PC-9 (cell line): Measurements from ENCODE around the gene TCF4. TPM values are rescaled to one million over a fixed set of nuclear protein-coding genes. Genes with fewer than 3 reads are reported as not detected.

Experiments used
- BruUV-seq: library from RNA; stranded (reverse); fragments of 400-500 nt; replicated peaks from 2 replicates; lab custom pipeline; 2021; lab: Mats Ljungman, UMichigan
- CTCF ChIA-PET: fragments of 300-600 bp; sonication (Branson Sonifier 250); formaldehyde crosslinking; loops from one replicate; lab custom pipeline; 2022; ENCODE audit warnings: antibody characterized with exemption; lab: Charles Lee
- POLR2A ChIA-PET: fragments of 300-600 bp; sonication (Branson Sonifier 250); formaldehyde crosslinking; loops from one replicate; lab custom pipeline; 2022; ENCODE audit warnings: antibody characterized with exemption; ENCODE audit not compliant: unreplicated experiment; lab: Charles Lee
- DNase-seq, 2 experiments: peaks; one replicate each; pipeline versions ENCODE4 v3.0.0 to v3.0.0-alpha.2; 2015 to 2022; ENCODE audit warnings: mixed read lengths in 1 of 2
- H2AFZ ChIP-seq: fragments of 200-600 bp; sonication (generic); 2 replicates; pipeline ENCODE4 v1.8.1; 2017; ENCODE audit warnings: antibody characterized with exemption
- H3F3A ChIP-seq: fragments of 200-600 bp; sonication (generic); 2 replicates; pipeline ENCODE4 v1.8.1; 2017; ENCODE audit warnings: antibody characterized with exemption, mild to moderate bottlenecking, low read depth; ENCODE audit not compliant: insufficient read depth
- H3K27ac ChIP-seq: fragments of 200-600 bp; sonication (generic); 2 replicates; pipeline ENCODE4 v1.6.1; 2016; ENCODE audit warnings: mixed run types
- H3K27me3 ChIP-seq: fragments of 200-600 bp; sonication (generic); 2 replicates; pipeline ENCODE4 v1.6.1; 2016; ENCODE audit warnings: low read depth, mixed run types; ENCODE audit not compliant: insufficient read depth
- H3K36me3 ChIP-seq: fragments of 200-600 bp; sonication (generic); 2 replicates; pipeline ENCODE4 v1.6.1; 2016; ENCODE audit warnings: low read depth, mixed run types
- H3K4me1 ChIP-seq: fragments of 200-600 bp; sonication (generic); replicated peaks from 2 replicates; pipeline ENCODE4 v1.6.1; 2016; ENCODE audit warnings: mixed run types; ENCODE audit not compliant: insufficient read depth
- H3K4me2 ChIP-seq: fragments of 200-600 bp; sonication (generic); 2 replicates; pipeline ENCODE4 v1.6.1; 2017; ENCODE audit warnings: mixed run types
- H3K4me3 ChIP-seq: fragments of 200-600 bp; sonication (generic); 2 replicates; pipeline ENCODE4 v1.6.1; 2016; ENCODE audit warnings: mixed run types
- H3K79me2 ChIP-seq: fragments of 200-600 bp; sonication (generic); 2 replicates; pipeline ENCODE4 v1.6.1; 2017; ENCODE audit warnings: low read depth, mixed run types
- H3K9me2 ChIP-seq: fragments of 200-600 bp; sonication (generic); 2 replicates; pipeline ENCODE4 v1.8.1; 2017; ENCODE audit warnings: mild to moderate bottlenecking; ENCODE audit not compliant: insufficient read depth
- H3K9me3 ChIP-seq: fragments of 200-600 bp; sonication (generic); 2 replicates; pipeline ENCODE4 v1.8.1; 2016; ENCODE audit warnings: low read depth; ENCODE audit not compliant: insufficient read depth
- H4K20me1 ChIP-seq: fragments of 200-600 bp; sonication (generic); 2 replicates; pipeline ENCODE4 v1.8.1; 2017; ENCODE audit not compliant: insufficient read depth
- EZH2 ChIP-seq: fragments of 200-600 bp; sonication (generic); IDR thresholded peaks from 2 replicates; pipeline ENCODE4 v1.8.0; 2017; ENCODE audit warnings: antibody characterized with exemption, low read depth
- intact Hi-C: fragments of 100-400 bp; cut with micrococcal nuclease; formaldehyde crosslinking; loops from one replicate; pipeline ENCODE4 v1.10.0; 2022; ENCODE audit not compliant: unreplicated experiment
- total RNA-seq: library from RNA; stranded (reverse); gene quantifications from 2 replicates; pipeline ENCODE4 v1.2.3, GENCODE V29; 2021
- TF ChIP-seq, protein P1 (sequence below): fragments of 200-600 bp; sonication (generic); conservative IDR thresholded peaks from 2 replicates; pipeline ENCODE4 v1.6.1; 2017; ENCODE audit warnings: mixed run types, antibody characterized with exemption, mild to moderate bottlenecking, moderate library complexity

TCF4 gene
- total RNA-seq, 1 experiment from 2014 or later = 0.74 TPM

DNA sequence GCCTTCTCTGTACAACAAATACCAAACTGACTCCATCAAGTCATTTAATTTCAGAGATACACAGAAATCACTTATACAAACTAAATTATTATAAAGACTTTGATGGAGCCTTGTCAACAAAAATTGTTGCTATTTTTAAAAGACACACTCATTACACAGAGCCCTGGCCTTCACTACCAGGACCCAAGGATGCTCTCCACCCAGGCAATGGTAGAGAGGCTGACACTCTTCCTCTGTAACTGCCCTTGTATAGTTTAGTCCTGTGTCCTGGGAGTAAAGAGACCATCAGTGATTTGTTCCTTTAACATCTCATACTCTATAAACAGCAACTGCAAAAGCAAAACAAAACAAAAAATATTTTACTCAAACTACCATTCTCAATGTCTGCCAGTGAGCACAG, 173.5 kb downstream of the TCF4 start:
- Histone ChIP-seq H3K36me3 (no peaks in the 10 kb centered on the region), H3F3A (no peaks in the 10 kb centered on the region), H3K9me2 (no peaks in the 10 kb centered on the region), H3K4me3 (no peak overlapping the region), H3K4me2 (no peak overlapping the region), H4K20me1 (no peaks in the 10 kb centered on the region), H3K4me1 (no peaks in the 10 kb centered on the region), H3K79me2 (no peaks in the 10 kb centered on the region), H3K27me3 (no peaks in the 10 kb centered on the region), H3K9me3 (no peaks in the 10 kb centered on the region), H3K27ac (no peak overlapping the region), H2AFZ (no peak overlapping the region)
- TF ChIP-seq, protein P1, sequence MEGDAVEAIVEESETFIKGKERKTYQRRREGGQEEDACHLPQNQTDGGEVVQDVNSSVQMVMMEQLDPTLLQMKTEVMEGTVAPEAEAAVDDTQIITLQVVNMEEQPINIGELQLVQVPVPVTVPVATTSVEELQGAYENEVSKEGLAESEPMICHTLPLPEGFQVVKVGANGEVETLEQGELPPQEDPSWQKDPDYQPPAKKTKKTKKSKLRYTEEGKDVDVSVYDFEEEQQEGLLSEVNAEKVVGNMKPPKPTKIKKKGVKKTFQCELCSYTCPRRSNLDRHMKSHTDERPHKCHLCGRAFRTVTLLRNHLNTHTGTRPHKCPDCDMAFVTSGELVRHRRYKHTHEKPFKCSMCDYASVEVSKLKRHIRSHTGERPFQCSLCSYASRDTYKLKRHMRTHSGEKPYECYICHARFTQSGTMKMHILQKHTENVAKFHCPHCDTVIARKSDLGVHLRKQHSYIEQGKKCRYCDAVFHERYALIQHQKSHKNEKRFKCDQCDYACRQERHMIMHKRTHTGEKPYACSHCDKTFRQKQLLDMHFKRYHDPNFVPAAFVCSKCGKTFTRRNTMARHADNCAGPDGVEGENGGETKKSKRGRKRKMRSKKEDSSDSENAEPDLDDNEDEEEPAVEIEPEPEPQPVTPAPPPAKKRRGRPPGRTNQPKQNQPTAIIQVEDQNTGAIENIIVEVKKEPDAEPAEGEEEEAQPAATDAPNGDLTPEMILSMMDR = no peak
- TF ChIP-seq EZH2 = no peak
- CTCF ChIA-PET = no interaction called here
- DNase-seq = no peak
- POLR2A ChIA-PET = no interaction called here
- intact Hi-C loops = no loop called here
- BruUV-seq = no TSS peak

DNA sequence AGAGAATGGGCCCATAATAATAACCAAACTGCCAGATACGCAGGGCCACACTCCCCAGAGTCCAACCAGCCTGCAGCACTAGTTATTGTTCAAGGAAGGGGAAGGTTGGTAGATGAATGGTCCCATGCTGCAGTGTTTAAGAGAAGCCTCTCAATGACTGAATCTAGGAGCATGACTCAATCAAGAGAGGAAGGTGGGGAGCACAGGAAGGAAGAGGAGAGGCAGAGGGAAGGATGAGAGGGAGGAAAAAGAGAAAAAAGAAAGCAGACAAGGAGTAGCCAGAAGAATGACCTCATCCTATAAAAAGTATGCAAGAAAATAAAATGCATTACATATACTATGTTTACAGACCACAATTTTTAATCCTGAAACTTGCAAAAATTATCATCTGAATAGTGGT, 174.5 kb downstream of the TCF4 start:
- no peaks in the 10 kb centered on the region for H4K20me1 ChIP-seq
- no peaks in the 10 kb centered on the region for H3K79me2 ChIP-seq
- no peak for TF ChIP-seq EZH2
- TF ChIP-seq, protein P1 = no peak
- H3K27me3 ChIP-seq = no peaks in the 10 kb centered on the region
- POLR2A ChIA-PET = no interaction called here
- H3K4me1 ChIP-seq = no peaks in the 10 kb centered on the region
- no peak overlapping the region for H3K4me3 ChIP-seq
- H3K36me3 ChIP-seq = no peaks in the 10 kb centered on the region
- H2AFZ ChIP-seq = no peak overlapping the region
- no peak overlapping the region for H3K4me2 ChIP-seq
- no peak for DNase-seq
- intact Hi-C loops = no loop called here
- H3K27ac ChIP-seq = no peak overlapping the region
- CTCF ChIA-PET = no interaction called here
- no TSS peak for BruUV-seq
- no peaks in the 10 kb centered on the region for H3K9me3 ChIP-seq
- no peaks in the 10 kb centered on the region for H3K9me2 ChIP-seq
- no peaks in the 10 kb centered on the region for H3F3A ChIP-seq

DNA sequence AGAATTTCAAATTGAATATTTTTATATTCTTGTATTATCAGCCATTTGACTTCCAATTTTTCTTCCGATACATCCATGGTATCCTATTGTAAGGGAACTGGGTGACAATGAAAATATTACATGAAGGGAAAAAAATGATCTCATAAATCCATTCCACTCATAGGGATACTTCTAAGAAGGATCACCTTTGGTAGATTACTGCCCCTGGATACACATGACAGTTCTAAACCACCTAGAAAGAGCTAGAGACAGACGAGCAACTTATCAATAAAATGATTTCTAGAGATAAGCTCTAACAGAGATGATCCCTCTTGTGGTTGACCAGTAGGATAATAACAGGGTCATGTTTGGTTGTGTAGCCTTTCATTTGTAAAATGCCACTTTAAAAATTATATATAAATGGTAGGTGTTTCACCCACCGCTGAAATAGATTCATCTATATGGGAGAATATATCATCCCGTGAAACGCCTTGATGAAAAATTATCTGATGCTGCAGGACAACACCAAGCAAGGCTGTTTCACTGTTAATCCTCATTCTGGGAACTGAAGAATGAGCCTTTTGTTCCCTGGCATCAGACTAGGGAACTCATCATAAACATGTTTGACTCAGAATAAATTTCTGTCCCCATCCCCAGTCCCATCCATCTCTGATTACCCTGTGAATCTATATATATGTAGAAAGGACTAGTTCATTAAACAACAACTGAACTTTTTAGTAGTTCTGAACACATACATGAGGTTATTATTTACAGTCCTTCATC, 180.0 kb downstream of the TCF4 start:
- no peak overlapping the region for H3K27ac ChIP-seq
- no peak overlapping the region for H2AFZ ChIP-seq
- no peaks in the 10 kb centered on the region for H3K9me3 ChIP-seq
- no peaks in the 10 kb centered on the region for H3K9me2 ChIP-seq
- no peaks in the 10 kb centered on the region for H4K20me1 ChIP-seq
- no TSS peak for BruUV-seq
- H3K27me3 ChIP-seq = no peaks in the 10 kb centered on the region
- TF ChIP-seq EZH2 = no peak
- TF ChIP-seq, protein P1 = no peak
- no peaks in the 10 kb centered on the region for H3K36me3 ChIP-seq
- DNase-seq = no peak
- POLR2A ChIA-PET = no interaction called here
- no peaks in the 10 kb centered on the region for H3K4me1 ChIP-seq
- H3K4me2 ChIP-seq = no peak overlapping the region
- CTCF ChIA-PET = no interaction called here
- intact Hi-C loops = no loop called here
- no peaks in the 10 kb centered on the region for H3F3A ChIP-seq
- H3K4me3 ChIP-seq = no peak overlapping the region
- no peaks in the 10 kb centered on the region for H3K79me2 ChIP-seq
